Loucy (cell line): ENCODE measurements around the gene BMPR1B.

Experiments
- H2AFZ ChIP-seq: fragments of 200-600 bp; sonication (generic); 2 replicates; pipeline ENCODE4 v1.6.0; 2016; ENCODE audit warnings: antibody characterized with exemption, mild to moderate bottlenecking, low read length, moderate library complexity
- H3F3A ChIP-seq: fragments of 200-600 bp; 2 replicates; pipeline ENCODE4 v1.6.0; 2016; ENCODE audit warnings: antibody characterized with exemption, low read depth, mild to moderate bottlenecking
- H3K27me3 ChIP-seq: fragments of 200-600 bp; sonication (generic); 2 replicates; pipeline ENCODE4 v1.6.1; 2014; ENCODE audit warnings: low read length, mild to moderate bottlenecking; ENCODE audit not compliant: insufficient read depth, poor library complexity, severe bottlenecking
- H3K36me3 ChIP-seq: fragments of 200-600 bp; sonication (generic); 2 replicates; pipeline ENCODE4 v1.6.1; 2016; ENCODE audit warnings: low read length; ENCODE audit not compliant: insufficient read depth
- H3K4me1 ChIP-seq: fragments of 200-600 bp; sonication (generic); 2 replicates; pipeline ENCODE4 v1.5.1; 2014; ENCODE audit warnings: low read length, mild to moderate bottlenecking; ENCODE audit not compliant: insufficient read depth, poor library complexity, severe bottlenecking
- H3K4me2 ChIP-seq: fragments of 200-600 bp; sonication (generic); 2 replicates; pipeline ENCODE4 v1.6.0; 2014; ENCODE audit warnings: antibody characterized with exemption, low read length, low read depth, mild to moderate bottlenecking; ENCODE audit not compliant: poor library complexity, severe bottlenecking
- H3K4me3 ChIP-seq: fragments of 200-600 bp; sonication (generic); 2 replicates; pipeline ENCODE4 v1.5.1; 2014; ENCODE audit warnings: low read length, mild to moderate bottlenecking, mixed read lengths; ENCODE audit not compliant: poor library complexity, severe bottlenecking
- H3K79me2 ChIP-seq: fragments of 200-600 bp; sonication (generic); 2 replicates; pipeline ENCODE4 v1.6.1; 2014; ENCODE audit warnings: low read length; ENCODE audit not compliant: insufficient read depth
- H3K9ac ChIP-seq: fragments of 200-600 bp; sonication (generic); 2 replicates; pipeline ENCODE4 v1.6.0; 2014; ENCODE audit warnings: mild to moderate bottlenecking, low read depth, low read length, moderate library complexity; ENCODE audit not compliant: poor library complexity, severe bottlenecking
- H3K9me2 ChIP-seq: fragments of 200-600 bp; sonication (generic); replicated peaks from 2 replicates; pipeline ENCODE4 v1.6.1; 2016; ENCODE audit warnings: low read depth, low read length, mixed read lengths
- H3K9me3 ChIP-seq: fragments of 200-600 bp; sonication (generic); 2 replicates; pipeline ENCODE4 v1.6.1; 2014; ENCODE audit warnings: mild to moderate bottlenecking, antibody characterized with exemption, low read length, low read depth; ENCODE audit not compliant: insufficient read depth
- H4K20me1 ChIP-seq: fragments of 200-600 bp; sonication (generic); 2 replicates; pipeline ENCODE4 v1.6.0; 2014; ENCODE audit warnings: antibody characterized with exemption, low read length, mild to moderate bottlenecking; ENCODE audit not compliant: insufficient read depth, poor library complexity, severe bottlenecking
- CTCF ChIP-seq: fragments of 200-600 bp; sonication (generic); conservative IDR thresholded peaks from 2 replicates; pipeline ENCODE4 v1.5.1; 2014; ENCODE audit warnings: mild to moderate bottlenecking, antibody characterized with exemption, low read length
- EZH2phosphoT487 ChIP-seq: fragments of 200-600 bp; IDR thresholded peaks from 2 replicates; pipeline ENCODE4 v1.6.1; 2018; ENCODE audit warnings: antibody characterized with exemption, mild to moderate bottlenecking, moderate library complexity, borderline replicate concordance

BMPR1B gene

GRCh38 chr4:95092766-95093165 is 335.0 kb downstream of the BMPR1B start:
- H3K36me3 ChIP-seq, result no peaks in the 10 kb centered on the region

DNA sequence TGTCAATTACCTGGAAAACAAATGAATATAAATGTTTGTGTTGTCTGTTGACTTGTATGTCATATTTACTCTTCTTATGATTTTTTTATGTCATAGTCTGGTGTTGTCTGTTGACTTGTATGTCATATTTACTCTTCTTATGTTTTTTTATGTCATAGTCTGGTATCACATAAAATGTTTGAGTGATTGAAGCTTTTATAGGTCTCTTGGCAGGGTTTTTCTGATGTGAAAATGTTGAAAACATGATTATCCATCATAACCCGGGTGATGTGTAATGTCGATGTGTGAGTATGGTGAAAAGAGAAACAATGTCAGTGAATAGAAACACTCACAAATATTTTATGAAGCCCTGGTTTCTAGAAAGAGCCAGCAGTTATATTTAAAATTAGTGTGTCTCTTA is 335.7 kb downstream of the BMPR1B start:
- Histone ChIP-seq H2AFZ (no peak overlapping the region), H3K27me3 (no peaks in the 10 kb centered on the region), H4K20me1 (no peaks in the 10 kb centered on the region), H3F3A (no peaks in the 10 kb centered on the region), H3K9ac (no peak overlapping the region), H3K36me3 (no peaks in the 10 kb centered on the region), H3K4me2 (no peak overlapping the region), H3K4me1 (peaks cover 11% of the 10 kb centered on the region), H3K9me2 (no peaks in the 10 kb centered on the region), H3K9me3 (no peaks in the 10 kb centered on the region), H3K4me3 (no peak overlapping the region), H3K79me2 (no peaks in the 10 kb centered on the region)
- no peak for TF ChIP-seq CTCF
- no peak for TF ChIP-seq EZH2phosphoT487

More at GRCh38 chr4:95092766-95093165, 335.0 kb downstream of the BMPR1B start:
- TF ChIP-seq EZH2phosphoT487 (no peak), CTCF (no peak)
- Histone ChIP-seq H3K4me1 (peaks cover 11% of the 10 kb centered on the region), H4K20me1 (no peaks in the 10 kb centered on the region), H3K4me2 (no peak overlapping the region), H3K9me3 (no peaks in the 10 kb centered on the region), H3K9ac (no peak overlapping the region), H3K79me2 (no peaks in the 10 kb centered on the region), H2AFZ (no peak overlapping the region), H3F3A (no peaks in the 10 kb centered on the region), H3K27me3 (no peaks in the 10 kb centered on the region), H3K4me3 (no peak overlapping the region), H3K9me2 (no peaks in the 10 kb centered on the region)

DNA sequence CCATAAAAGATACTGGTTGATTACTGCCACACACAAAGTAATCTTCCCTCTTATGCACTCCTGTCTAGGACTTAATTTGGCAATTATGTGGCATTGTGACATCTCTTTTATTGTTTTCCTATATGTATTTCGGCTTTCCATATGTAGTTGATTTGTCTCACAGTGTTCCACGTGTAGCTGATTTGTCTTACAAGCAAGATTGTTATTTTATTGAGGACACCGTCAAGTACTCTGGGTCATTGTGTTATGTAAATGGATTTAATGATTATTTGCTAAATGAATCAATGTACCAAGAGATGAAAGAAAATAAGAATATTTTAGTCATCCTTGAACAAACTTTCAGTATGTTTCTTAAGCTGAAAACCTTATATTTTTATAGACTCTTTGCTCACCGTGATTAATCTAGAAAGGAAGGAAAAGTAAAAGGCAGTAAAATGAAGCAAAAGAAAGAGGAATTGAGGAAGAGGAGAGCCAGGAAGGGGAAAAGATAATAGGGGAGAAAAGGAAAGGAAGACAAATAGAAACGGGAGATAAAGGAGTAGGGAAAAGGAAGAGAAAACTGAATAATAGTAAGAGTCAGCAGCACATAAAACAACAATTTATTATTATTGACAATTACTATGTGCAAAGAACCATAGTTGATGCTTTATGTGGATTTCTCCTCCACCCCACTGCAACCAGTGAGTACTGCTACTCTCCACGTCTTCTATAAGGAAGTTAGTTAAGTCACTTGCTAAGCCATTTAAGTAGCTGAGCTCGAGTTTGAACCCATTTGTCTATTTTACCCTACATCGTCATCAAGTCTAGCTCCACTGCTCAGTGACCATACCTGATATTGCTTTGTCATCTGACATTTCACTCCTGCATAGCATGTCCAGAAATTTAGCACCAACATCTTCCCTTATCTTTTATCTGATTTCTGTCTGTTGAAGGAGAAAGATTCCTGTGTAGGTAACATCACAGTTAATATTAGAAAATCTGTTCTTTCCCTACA is 336.5 kb downstream of the BMPR1B start:
- Histone ChIP-seq H3K9me2 (no peaks in the 10 kb centered on the region), H3K4me1 (peaks cover 11% of the 10 kb centered on the region), H3K9me3 (no peaks in the 10 kb centered on the region), H3K9ac (no peak overlapping the region), H3F3A (no peaks in the 10 kb centered on the region), H3K4me2 (no peak overlapping the region), H3K36me3 (no peaks in the 10 kb centered on the region), H4K20me1 (no peaks in the 10 kb centered on the region), H3K79me2 (no peaks in the 10 kb centered on the region), H3K4me3 (no peak overlapping the region), H3K27me3 (no peaks in the 10 kb centered on the region), H2AFZ (no peak overlapping the region)
- no peak for TF ChIP-seq EZH2phosphoT487
- no peak for TF ChIP-seq CTCF
